Measurements from ENCODE around the gene CCDC142.

CCDC142 gene

GRCh38 chr2:74522516-74522915 is 39.7 kb upstream of the CCDC142 start:
- TF ChIP-seq ZFX (IDR thresholded peaks at IDR 0.05) = no peak
- no peak for TF ChIP-seq CTCF (conservative IDR thresholded peaks at IDR 0.05)
- H3K27ac ChIP-seq = no peak overlapping the region

GRCh38 chr2:74516650-74517049 is 33.9 kb upstream of the CCDC142 start:
- TF ChIP-seq ZFX (IDR thresholded peaks at IDR 0.05) (no peak), CTCF (conservative IDR thresholded peaks at IDR 0.05) (no peak)
- no peak overlapping the region for H3K27ac ChIP-seq

- no peak overlapping the region for H3K27ac ChIP-seq
- no peak for TF ChIP-seq ZFX (IDR thresholded peaks at IDR 0.05)
- TF ChIP-seq CTCF (conservative IDR thresholded peaks at IDR 0.05) = no peak
Measured at GRCh38 chr2:74515981-74516633, 33.3 kb upstream of the CCDC142 start.

GRCh38 chr2:74515271-74515980 is 32.6 kb upstream of the CCDC142 start:
- H3K27ac ChIP-seq = no peak overlapping the region

GRCh38 chr2:74514368-74515270 is 31.8 kb upstream of the CCDC142 start, which contains the start of gene TLX2:
TLX2 (plus strand) TSS chr2:74514450; CDS start chr2:74514807, 357 bp downstream.
- no peak within 1 kb of the TSS for H3K27ac ChIP-seq
- no peak for TF ChIP-seq ZFX (IDR thresholded peaks at IDR 0.05)
- TF ChIP-seq CTCF (conservative IDR thresholded peaks at IDR 0.05) = no peak

More at GRCh38 chr2:74515271-74515980, 32.6 kb upstream of the CCDC142 start:
- TF ChIP-seq CTCF (conservative IDR thresholded peaks at IDR 0.05) (no peak), ZFX (IDR thresholded peaks at IDR 0.05) (no peak)

- TF ChIP-seq ZFX (IDR thresholded peaks at IDR 0.05) = no peak
- no peak for TF ChIP-seq CTCF (conservative IDR thresholded peaks at IDR 0.05)
- H3K27ac ChIP-seq = no peak overlapping the region
Measured at GRCh38 chr2:74513605-74514367, 31.0 kb upstream of the CCDC142 start.

Measured in C4-2B (cell line).